ENCODE results near the gene SCN4A.

Gene SCN4A

GRCh38 chr17:63995626-63996025 lies 22.9 kb upstream of the SCN4A start:
- no peak for TF ChIP-seq CTCF (IDR thresholded peaks at IDR 0.05; ENCODE audit: control insufficient read depth, extremely low read depth, insufficient read depth)
- DNase-seq (ENCODE audit: low read depth): no peak
- H3K4me3 ChIP-seq (ENCODE audit: low read depth, low read length): no peak overlapping the region

- TF ChIP-seq CTCF (IDR thresholded peaks at IDR 0.05; ENCODE audit: control insufficient read depth, extremely low read depth, insufficient read depth): no peak
- DNase-seq (ENCODE audit: low read depth): no peak
- H3K4me3 ChIP-seq (ENCODE audit: low read depth, low read length): no peak overlapping the region
Measured at GRCh38 chr17:63993368-63993985, 20.8 kb upstream of the SCN4A start.

- TF ChIP-seq CTCF (IDR thresholded peaks at IDR 0.05; ENCODE audit: control insufficient read depth, extremely low read depth, insufficient read depth): no peak
- DNase-seq (ENCODE audit: low read depth): no peak
- H3K4me3 ChIP-seq (ENCODE audit: low read depth, low read length): no peak overlapping the region
Measured at GRCh38 chr17:63991611-63992010, 18.9 kb upstream of the SCN4A start.

GRCh38 chr17:63989622-63990345 lies 17.1 kb upstream of the SCN4A start:
- TF ChIP-seq CTCF (IDR thresholded peaks at IDR 0.05; ENCODE audit: control insufficient read depth, extremely low read depth, insufficient read depth): no peak
- no peak for DNase-seq (ENCODE audit: low read depth)

GRCh38 chr17:63988741-63989621 lies 16.3 kb upstream of the SCN4A start:
- no peak for DNase-seq (ENCODE audit: low read depth)
- no peak for TF ChIP-seq CTCF (IDR thresholded peaks at IDR 0.05; ENCODE audit: control insufficient read depth, extremely low read depth, insufficient read depth)
- no peak overlapping the region for H3K4me3 ChIP-seq (ENCODE audit: low read depth, low read length)

More at GRCh38 chr17:63989622-63990345, 17.1 kb upstream of the SCN4A start:
- H3K4me3 ChIP-seq (ENCODE audit: low read depth, low read length): no peak overlapping the region

DNA sequence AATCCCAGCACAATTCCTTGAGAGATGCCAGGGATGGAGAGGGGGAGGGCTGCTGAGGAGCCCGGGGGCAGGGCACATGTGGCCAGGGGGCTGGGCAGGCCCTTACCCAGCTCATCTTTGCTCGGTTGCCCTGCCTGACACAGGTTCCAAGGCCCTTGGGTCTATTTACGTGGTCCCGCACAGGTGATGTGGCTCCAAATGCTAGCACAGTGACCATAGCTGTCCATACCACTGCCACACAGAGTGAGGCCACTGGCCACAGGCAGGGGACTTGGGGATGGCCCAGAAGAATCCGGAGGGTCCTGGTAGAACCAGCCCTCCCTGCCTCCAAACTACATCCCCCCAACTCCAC lies 15.4 kb upstream of the SCN4A start:
- no peak for TF ChIP-seq CTCF (IDR thresholded peaks at IDR 0.05; ENCODE audit: control insufficient read depth, extremely low read depth, insufficient read depth)
- H3K4me3 ChIP-seq (ENCODE audit: low read depth, low read length): no peak overlapping the region
- no peak for DNase-seq (ENCODE audit: low read depth)
